GM23248 (cell line): Measurements from ENCODE around the gene GPR160. TPM values are rescaled to one million over a fixed set of nuclear protein-coding genes. Genes with fewer than 3 reads are reported as not detected.

Experiments
- DNase-seq: peaks from one replicate; pipeline ENCODE4 v3.0.0-alpha.2; 2015
- H2AFZ ChIP-seq: fragments of 200-600 bp; sonication (generic); 2 replicates; pipeline ENCODE4 v1.6.1; 2016; ENCODE audit warnings: antibody characterized with exemption
- H3F3A ChIP-seq: fragments of 200-600 bp; sonication (generic); 2 replicates; pipeline ENCODE4 v1.6.1; 2016; ENCODE audit warnings: mild to moderate bottlenecking, antibody characterized with exemption, mixed run types; ENCODE audit not compliant: insufficient read depth
- H3K27ac ChIP-seq: fragments of 200-600 bp; sonication (generic); 2 replicates; pipeline ENCODE4 v1.5.1; 2016; ENCODE audit warnings: mild to moderate bottlenecking
- H3K27me3 ChIP-seq: fragments of 200-600 bp; sonication (generic); replicated peaks from 2 replicates; pipeline ENCODE4 v1.6.1; 2016; ENCODE audit warnings: mild to moderate bottlenecking; ENCODE audit not compliant: insufficient read depth
- H3K36me3 ChIP-seq: fragments of 200-600 bp; sonication (generic); 2 replicates; pipeline ENCODE4 v1.6.1; 2016; ENCODE audit warnings: low read depth, mild to moderate bottlenecking
- H3K4me1 ChIP-seq: fragments of 200-600 bp; sonication (generic); 2 replicates; pipeline ENCODE4 v1.6.1; 2016; ENCODE audit warnings: mild to moderate bottlenecking; ENCODE audit not compliant: insufficient read depth
- H3K4me2 ChIP-seq: fragments of 200-600 bp; sonication (generic); one replicate; pipeline ENCODE4 v1.6.1; 2016; ENCODE audit warnings: mild to moderate bottlenecking; ENCODE audit not compliant: unreplicated experiment
- H3K4me3 ChIP-seq: fragments of 200-600 bp; sonication (generic); 2 replicates; pipeline ENCODE4 v1.5.1; 2016; ENCODE audit warnings: mild to moderate bottlenecking
- H3K79me2 ChIP-seq: fragments of 200-600 bp; sonication (generic); 2 replicates; pipeline ENCODE4 v1.6.1; 2016; ENCODE audit warnings: mild to moderate bottlenecking; ENCODE audit not compliant: insufficient read depth
- H3K9ac ChIP-seq: fragments of 200-600 bp; sonication (generic); 2 replicates; pipeline ENCODE4 v1.6.1; 2016; ENCODE audit warnings: mild to moderate bottlenecking
- H3K9me2 ChIP-seq: fragments of 200-600 bp; sonication (generic); 2 replicates; pipeline ENCODE4 v1.6.1; 2016; ENCODE audit warnings: mixed run types, mild to moderate bottlenecking, moderate library complexity; ENCODE audit not compliant: insufficient read depth
- H3K9me3 ChIP-seq: fragments of 200-600 bp; sonication (generic); one replicate; pipeline ENCODE4 v1.6.1; 2017; ENCODE audit warnings: low read depth
- H4K20me1 ChIP-seq: fragments of 200-600 bp; sonication (generic); 2 replicates; pipeline ENCODE4 v1.6.0; 2016; ENCODE audit not compliant: insufficient read depth
- EZH2 ChIP-seq: fragments of 200-600 bp; sonication (generic); IDR thresholded peaks from 2 replicates; pipeline ENCODE4 v1.6.1; 2018; ENCODE audit warnings: antibody characterized with exemption, mild to moderate bottlenecking; ENCODE audit not compliant: insufficient read depth, poor library complexity, severe bottlenecking
- EZH2phosphoT487 ChIP-seq: fragments of 200-600 bp; sonication (generic); IDR thresholded peaks from 2 replicates; pipeline ENCODE4 v1.6.1; 2018; ENCODE audit warnings: antibody characterized with exemption, moderate library complexity, mild to moderate bottlenecking, low read depth; ENCODE audit not compliant: insufficient read depth
- WGBS, 2 experiments: methylation state at CpG; one replicate each; pipeline ENCODE4 v1.1.6; 2015 to 2017; ENCODE audit warnings: low lambda C conversion rate in 2 of 2, low coverage in 1 of 2; ENCODE audit errors: missing lambda C conversion rate in 2 of 2; 5-methylcytosine and 5-hydroxymethylcytosine counted together
- in situ Hi-C: fragments of 300-500 bp; cut with MboI; formaldehyde crosslinking; loops from 2 replicates; pipeline ENCODE4 v1.15.0; 2020
- polyA plus RNA-seq: library from polyadenylated mRNA; unstranded; fragments of >200 nt; fragmentation: Nextera tagmentation; extraction: Ambion mirVana; gene quantifications from 2 replicates; pipeline ENCODE4 v1.2.1, GENCODE V29; 2016
- total RNA-seq: library from RNA; depleted of rRNA; stranded (reverse); fragments of >200 nt; shearing (Covaris generic); gene quantifications from 2 replicates; pipeline ENCODE4 v1.2.3, GENCODE V29; 2014; rRNA removed

Gene GPR160, protein sequence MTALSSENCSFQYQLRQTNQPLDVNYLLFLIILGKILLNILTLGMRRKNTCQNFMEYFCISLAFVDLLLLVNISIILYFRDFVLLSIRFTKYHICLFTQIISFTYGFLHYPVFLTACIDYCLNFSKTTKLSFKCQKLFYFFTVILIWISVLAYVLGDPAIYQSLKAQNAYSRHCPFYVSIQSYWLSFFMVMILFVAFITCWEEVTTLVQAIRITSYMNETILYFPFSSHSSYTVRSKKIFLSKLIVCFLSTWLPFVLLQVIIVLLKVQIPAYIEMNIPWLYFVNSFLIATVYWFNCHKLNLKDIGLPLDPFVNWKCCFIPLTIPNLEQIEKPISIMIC
- total RNA-seq (0.13 and 0.76 TPM in 2 replicates), polyA plus RNA-seq (0.44 and 0.73 TPM in 2 replicates)

GRCh38 chr3:170037463-170038433 is at the start of gene GPR160:
GPR160 (plus strand) TSS chr3:170037995; CDS start chr3:170083973, 45,978 bp downstream.
- Histone ChIP-seq H3K27me3 (peaks cover 41% of the 10 kb centered on the region), H3K27ac (no peak within 1 kb of the TSS), H3K79me2 (no peaks in the 10 kb centered on the region), H3K9me3 (no peaks in the 10 kb centered on the region), H3K4me2 (peak within 1 kb of the TSS; percentile 50), H3K9ac (peak within 1 kb of the TSS; percentile 8; the same call in 1 of the 2 replicates), H2AFZ (peak within 1 kb of the TSS; percentile 54), H4K20me1 (no peaks in the 10 kb centered on the region), H3F3A (no peaks in the 10 kb centered on the region), H3K4me1 (no peaks in the 10 kb centered on the region), H3K9me2 (no peaks in the 10 kb centered on the region), H3K36me3 (no peaks in the 10 kb centered on the region), H3K4me3 (peak within 1 kb of the TSS; percentile 60)
- in situ Hi-C loops: no loop called here
- 7 to 10% methylated on average over 30 to 53 of the region's 78 CpGs for WGBS, 2 experiments
- TF ChIP-seq EZH2phosphoT487 (no peak), EZH2 (no peak)
- DNase-seq: peak; percentile 62

DNA sequence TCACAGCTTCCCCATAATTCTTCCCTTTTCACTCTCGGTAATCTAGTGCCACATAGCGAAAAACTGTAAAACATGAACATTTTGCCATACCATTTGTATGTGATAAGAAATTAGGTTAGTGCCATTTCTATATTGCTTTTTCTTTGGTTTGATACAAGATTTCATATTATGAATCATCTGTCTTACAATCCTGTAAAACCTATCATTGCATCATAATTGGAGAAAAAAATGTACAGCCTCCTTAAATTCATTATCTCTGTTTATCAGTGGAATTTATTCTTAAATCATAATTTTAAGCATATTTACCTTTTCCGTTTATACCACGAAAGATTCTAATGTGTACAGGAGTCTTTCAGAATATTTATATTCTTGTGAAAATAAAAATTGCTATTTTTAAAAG is 47.4 kb upstream of the GPR160 start:
- H2AFZ ChIP-seq: no peak overlapping the region
- no peak overlapping the region for H3K4me3 ChIP-seq
- 0 out of 2 replicates have a peak, but pooled peaks cover 5% of the 10 kb centered on the region for H3K4me1 ChIP-seq
- no peak overlapping the region for H3K27ac ChIP-seq
- no peak overlapping the region for H3K9ac ChIP-seq
- no peaks in the 10 kb centered on the region for H4K20me1 ChIP-seq
- in situ Hi-C loops: no loop called here
- TF ChIP-seq EZH2 (no peak), EZH2phosphoT487 (no peak)
- no peaks in the 10 kb centered on the region for H3K9me3 ChIP-seq
- H3K27me3 ChIP-seq: no peaks in the 10 kb centered on the region
- no peak for DNase-seq
- H3K79me2 ChIP-seq: no peaks in the 10 kb centered on the region
- H3F3A ChIP-seq: peaks cover 14% of the 10 kb centered on the region; the same call in 1 of the 2 replicates
- H3K9me2 ChIP-seq: no peaks in the 10 kb centered on the region
- no peak overlapping the region for H3K4me2 ChIP-seq
- peaks cover 81% of the 10 kb centered on the region for H3K36me3 ChIP-seq
- WGBS, 2 experiments: 96 to 99% methylated on average over 4 of the region's 4 CpGs

GRCh38 chr3:169992156-169992555 is 45.6 kb upstream of the GPR160 start:
- Histone ChIP-seq H3F3A (peaks cover 29% of the 10 kb centered on the region), H3K9me3 (no peaks in the 10 kb centered on the region), H3K36me3 (peaks cover 77% of the 10 kb centered on the region), H3K27me3 (no peaks in the 10 kb centered on the region), H3K4me1 (0 out of 2 replicates have a peak, but pooled peaks cover 5% of the 10 kb centered on the region), H3K79me2 (no peaks in the 10 kb centered on the region), H3K9ac (no peak overlapping the region), H3K4me3 (no peak overlapping the region), H4K20me1 (no peaks in the 10 kb centered on the region), H3K27ac (no peak overlapping the region), H3K4me2 (no peak overlapping the region), H2AFZ (no peak overlapping the region), H3K9me2 (no peaks in the 10 kb centered on the region)
- TF ChIP-seq EZH2phosphoT487: no peak
- no peak for TF ChIP-seq EZH2
- no peak for DNase-seq
- in situ Hi-C loops: no loop called here
- WGBS, 2 experiments: 78 to 89% methylated on average over 3 of the region's 3 CpGs

GRCh38 chr3:169992781-169993180 is 45.0 kb upstream of the GPR160 start:
- Histone ChIP-seq H3K4me1 (0 out of 2 replicates have a peak, but pooled peaks cover 5% of the 10 kb centered on the region), H3K9me3 (no peaks in the 10 kb centered on the region), H3K27ac (no peak overlapping the region), H3K9me2 (no peaks in the 10 kb centered on the region), H3K9ac (no peak overlapping the region), H3F3A (peaks cover 35% of the 10 kb centered on the region), H3K27me3 (no peaks in the 10 kb centered on the region), H3K36me3 (peaks cover 71% of the 10 kb centered on the region), H3K4me2 (no peak overlapping the region), H4K20me1 (no peaks in the 10 kb centered on the region), H3K4me3 (no peak overlapping the region), H2AFZ (no peak overlapping the region), H3K79me2 (no peaks in the 10 kb centered on the region)
- no peak for DNase-seq
- 98 to 99% methylated on average over 5 of the region's 5 CpGs for WGBS, 2 experiments
- in situ Hi-C loops: no loop called here
- TF ChIP-seq EZH2phosphoT487 (no peak), EZH2 (no peak)
